H9 (cell line): ENCODE measurements around the gene OR6B1. TPM values are rescaled to one million over a fixed set of nuclear protein-coding genes. Genes with fewer than 3 reads are reported as not detected.

Experiments
- DNase-seq: peaks from one replicate; pipeline ENCODE4 v3.0.0-alpha.2; 2017
- H2AFZ ChIP-seq: one replicate; pipeline ENCODE4 v1.6.1; 2013; ENCODE audit warnings: mild to moderate bottlenecking, low read length, control low read depth, moderate library complexity
- H2AK5ac ChIP-seq: 2 replicates; pipeline ENCODE4 v1.6.1; 2013; ENCODE audit warnings: low read length, control low read depth, mixed read lengths; ENCODE audit not compliant: insufficient read length
- H2BK120ac ChIP-seq: one replicate; pipeline ENCODE4 v1.6.1; 2013; ENCODE audit warnings: low read depth, mild to moderate bottlenecking, low read length, control low read depth, inconsistent platforms; ENCODE audit not compliant: poor library complexity, severe bottlenecking
- H2BK12ac ChIP-seq: 2 replicates; pipeline ENCODE4 v1.6.1; 2013; ENCODE audit warnings: low read length, control low read depth, mixed read lengths, low read depth; ENCODE audit not compliant: insufficient read length
- H2BK15ac ChIP-seq: 2 replicates; pipeline ENCODE4 v1.6.1; 2013; ENCODE audit warnings: low read depth, low read length, control low read depth
- H2BK20ac ChIP-seq: one replicate; pipeline ENCODE4 v1.6.1; 2013; ENCODE audit warnings: low read depth, mild to moderate bottlenecking, low read length, control low read depth, inconsistent platforms; ENCODE audit not compliant: poor library complexity, severe bottlenecking
- H2BK5ac ChIP-seq: 2 replicates; pipeline ENCODE4 v1.6.1; 2013; ENCODE audit warnings: low read length, control low read depth, mixed read lengths; ENCODE audit not compliant: insufficient read length
- H3K14ac ChIP-seq: 2 replicates; pipeline ENCODE4 v1.6.1; 2013; ENCODE audit warnings: low read length, control low read depth; ENCODE audit not compliant: insufficient read depth
- H3K18ac ChIP-seq: 2 replicates; pipeline ENCODE4 v1.6.1; 2013; ENCODE audit warnings: low read depth, mild to moderate bottlenecking, mixed read lengths, low read length, control low read depth; ENCODE audit not compliant: insufficient read length
- H3K23ac ChIP-seq: 2 replicates; pipeline ENCODE4 v1.6.1; 2013; ENCODE audit warnings: low read length, control low read depth, mixed read lengths, low read depth; ENCODE audit not compliant: insufficient read length
- H3K23me2 ChIP-seq: 2 replicates; pipeline ENCODE4 v1.6.1; 2013; ENCODE audit warnings: low read depth, mild to moderate bottlenecking, mixed read lengths, low read length, control low read depth; ENCODE audit not compliant: insufficient read length, poor library complexity, severe bottlenecking
- H3K27ac ChIP-seq: 2 replicates; pipeline ENCODE4 v1.5.1; 2013; ENCODE audit warnings: low read length, control low read depth, mixed read lengths, low read depth; ENCODE audit not compliant: insufficient read length
- H3K27me3 ChIP-seq: 2 replicates; pipeline ENCODE4 v1.6.1; 2013; ENCODE audit warnings: low read length, control low read depth, inconsistent platforms; ENCODE audit not compliant: insufficient read depth
- H3K4ac ChIP-seq: 2 replicates; pipeline ENCODE4 v1.6.1; 2013; ENCODE audit warnings: low read depth, mild to moderate bottlenecking, control low read depth, inconsistent platforms, low read length, moderate library complexity
- H3K4me1 ChIP-seq: 2 replicates; pipeline ENCODE4 v1.6.1; 2013; ENCODE audit warnings: low read length, control low read depth, inconsistent platforms; ENCODE audit not compliant: insufficient read depth
- H3K4me2 ChIP-seq: 2 replicates; pipeline ENCODE4 v1.6.1; 2013; ENCODE audit warnings: low read length, control low read depth, mixed read lengths; ENCODE audit not compliant: insufficient read length, insufficient read depth
- H3K56ac ChIP-seq: 2 replicates; pipeline ENCODE4 v1.6.1; 2013; ENCODE audit warnings: low read depth, mild to moderate bottlenecking, mixed read lengths, low read length, control low read depth; ENCODE audit not compliant: insufficient read length
- H3K79me1 ChIP-seq: 2 replicates; pipeline ENCODE4 v1.6.1; 2013; ENCODE audit warnings: low read depth, mild to moderate bottlenecking, moderate library complexity, low read length, control low read depth, inconsistent platforms; ENCODE audit not compliant: insufficient read depth, poor library complexity, severe bottlenecking
- H3K79me2 ChIP-seq: 2 replicates; pipeline ENCODE4 v1.6.1; 2013; ENCODE audit warnings: low read length, control low read depth, inconsistent platforms; ENCODE audit not compliant: insufficient read depth
- H3K9ac ChIP-seq: 2 replicates; pipeline ENCODE4 v1.6.1; 2013; ENCODE audit warnings: low read length, control low read depth, mixed read lengths; ENCODE audit not compliant: insufficient read length; ENCODE audit errors: extremely low read depth
- H3K9me3 ChIP-seq: one replicate; pipeline ENCODE4 v1.6.1; 2013; ENCODE audit warnings: low read depth, low read length, inconsistent platforms; ENCODE audit not compliant: control insufficient read depth
- H3T11ph ChIP-seq: one replicate; pipeline ENCODE4 v1.6.1; 2013; ENCODE audit warnings: mild to moderate bottlenecking, low read length, control low read depth, inconsistent platforms
- H4K20me1 ChIP-seq: one replicate; pipeline ENCODE4 v1.6.1; 2013; ENCODE audit not compliant: control insufficient read depth, insufficient read length, insufficient read depth
- H4K5ac ChIP-seq: 2 replicates; pipeline ENCODE4 v1.6.1; 2013; ENCODE audit warnings: low read depth, mild to moderate bottlenecking, mixed read lengths, low read length, control low read depth; ENCODE audit not compliant: insufficient read length
- H4K8ac ChIP-seq: replicated peaks from 2 replicates; pipeline ENCODE4 v1.6.1; 2013; ENCODE audit warnings: low read length, control low read depth, mixed read lengths, low read depth; ENCODE audit not compliant: insufficient read length
- H4K91ac ChIP-seq: 2 replicates; pipeline ENCODE4 v1.6.1; 2013; ENCODE audit warnings: low read depth, mild to moderate bottlenecking, moderate library complexity, mixed read lengths, low read length, control low read depth; ENCODE audit not compliant: insufficient read length
- H3K27ac Mint-ChIP-seq, 3 experiments: 2 replicates in 2 of 3; 3 replicates in 1 of 3; pipeline ENCODE4 v1.8.0; 2020 to 2021; ENCODE audit warnings: mixed read lengths in 3 of 3, mild to moderate bottlenecking in 1 of 3, moderate library complexity in 1 of 3
- H3K27me3 Mint-ChIP-seq: 2 replicates; pipeline ENCODE4 v1.8.0; 2021; ENCODE audit warnings: low read depth, mild to moderate bottlenecking, moderate library complexity, mixed read lengths
- H3K36me3 Mint-ChIP-seq, 3 experiments: 2 replicates in 2 of 3; 3 replicates in 1 of 3; pipeline ENCODE4 v1.8.0; 2020 to 2021; ENCODE audit warnings: low read depth in 3 of 3, mixed read lengths in 3 of 3; ENCODE audit not compliant: insufficient read depth in 1 of 3
- H3K4me1 Mint-ChIP-seq, 2 experiments: 2 replicates each; pipeline ENCODE4 v1.8.0; 2020; ENCODE audit warnings: mixed read lengths in 2 of 2
- H3K4me3 Mint-ChIP-seq, 2 experiments: 2 replicates in 1 of 2; 3 replicates in 1 of 2; pipeline ENCODE4 v1.8.0; 2020 to 2021; ENCODE audit warnings: mild to moderate bottlenecking in 2 of 2, mixed read lengths in 2 of 2, moderate library complexity in 1 of 2
- H3K9me3 Mint-ChIP-seq, 2 experiments: 2 replicates in 1 of 2; 3 replicates in 1 of 2; pipeline ENCODE4 v1.8.0; 2020; ENCODE audit warnings: mild to moderate bottlenecking in 2 of 2, mixed read lengths in 2 of 2, moderate library complexity in 1 of 2
- CTCF ChIP-seq: fragments of 200-600 bp; sonication (generic); conservative IDR thresholded peaks from 3 replicates; pipeline ENCODE4 v1.8.0; 2021; ENCODE audit warnings: antibody characterized with exemption, mild to moderate bottlenecking
- WGBS: extraction: QIAGEN DNeasy Blood & Tissue Kit; methylation state at CpG from one replicate; pipeline ENCODE4 v1.1.7; 2013; ENCODE audit warnings: missing lambda C conversion rate, low lambda C conversion rate, mixed read lengths; ENCODE audit not compliant: insufficient read length; ENCODE audit errors: extremely low coverage; 5-methylcytosine and 5-hydroxymethylcytosine counted together
- total RNA-seq: library from RNA; stranded (reverse); gene quantifications from 2 replicates; pipeline ENCODE4 v1.2.1, GENCODE V29; 2021

OR6B1 gene
- total RNA-seq, 1 experiment from 2014 or later: not detected

GRCh38 chr7:144018065-144018464 is 17.9 kb downstream of the OR6B1 start:
- H3K27me3 Mint-ChIP-seq: peaks cover 2% of the 10 kb centered on the region; the same call in 1 of the 2 replicates
- Histone ChIP-seq H3K14ac (no peak overlapping the region), H3K56ac (no peak overlapping the region), H2BK120ac (no peak overlapping the region), H4K5ac (no peak overlapping the region), H3K27me3 (no peaks in the 10 kb centered on the region), H3K9ac (no peak overlapping the region), H3K79me2 (no peaks in the 10 kb centered on the region), H2AFZ (no peak overlapping the region), H2BK20ac (no peak overlapping the region), H3K4me2 (no peak overlapping the region), H4K20me1 (no peaks in the 10 kb centered on the region), H3K4ac (no peak overlapping the region), H2BK12ac (no peak overlapping the region), H2BK15ac (no peak overlapping the region), H3K9me3 (no peaks in the 10 kb centered on the region), H3K79me1 (no peaks in the 10 kb centered on the region), H2BK5ac (no peak overlapping the region), H2AK5ac (no peak overlapping the region), H3T11ph (no peak overlapping the region), H3K4me1 (no peaks in the 10 kb centered on the region), H3K18ac (no peak overlapping the region), H4K8ac (no peak overlapping the region), H3K23me2 (no peaks in the 10 kb centered on the region), H3K27ac (no peak overlapping the region), H4K91ac (no peak overlapping the region), H3K23ac (no peak overlapping the region)
- DNase-seq: no peak
- H3K4me1 Mint-ChIP-seq: peaks cover 6 to 10% of the 10 kb centered on the region in 2 experiments; a peak in 3 of 4 replicates
- no peak overlapping the region for H3K27ac Mint-ChIP-seq
- TF ChIP-seq CTCF: no peak
- WGBS: no CpG with 5 or more reads among the region's 4 CpGs
- no peaks in the 10 kb centered on the region; a peak in 1 of 7 replicates for H3K36me3 Mint-ChIP-seq
- no peak overlapping the region for H3K4me3 Mint-ChIP-seq
- peaks cover 0 to 4% of the 10 kb centered on the region in 2 experiments; a peak in 4 of 5 replicates for H3K9me3 Mint-ChIP-seq
